Left lung (tissue), 10 donors: ENCODE results near the gene PAQR8. TPM values are rescaled to one million over a fixed set of nuclear protein-coding genes. Genes with fewer than 3 reads are reported as not detected.
A peak's percentile ranks its signal among the peaks of the same experiment; 100 is the strongest.

ENCODE experiments used
- ATAC-seq: fragments of 200-7000 bp; cut with Tn5 transposase; one replicate; pipeline ENCODE4 v1.9.1; 2020; ENCODE audit warnings: moderate library complexity
- DNase-seq, 4 donors: peaks; one replicate each; pipeline ENCODE4 v3.0.0-alpha.2; 2013 to 2020
- H3K27ac ChIP-seq, 2 donors: fragments of 200-600 bp; sonication (generic) in 1 of 2; one replicate each; pipeline versions ENCODE4 v1.5.0 to v1.8.0; 2020 to 2021
- H3K27me3 ChIP-seq, 2 donors: fragments of 200-600 bp; sonication (generic) in 1 of 2; one replicate each; pipeline versions ENCODE4 v1.5.0 to v1.8.0; 2020 to 2021
- H3K36me3 ChIP-seq, 2 donors: fragments of 200-600 bp; sonication (generic) in 1 of 2; one replicate each; pipeline versions ENCODE4 v1.5.0 to v1.8.0; 2020 to 2021
- H3K4me1 ChIP-seq, 2 donors: fragments of 200-600 bp; one replicate each; pipeline ENCODE4 v1.8.0; 2021
- H3K4me3 ChIP-seq, 2 donors: fragments of 200-600 bp; sonication (generic) in 1 of 2; one replicate each; pipeline versions ENCODE4 v1.5.0 to v1.8.0; 2020 to 2021; ENCODE audit warnings: mild to moderate bottlenecking in 1 of 2
- H3K9me3 ChIP-seq, 2 donors: fragments of 200-600 bp; sonication (generic) in 1 of 2; one replicate each; pipeline versions ENCODE4 v1.5.0 to v1.8.0; 2020 to 2021
- intact Hi-C, 2 donors: fragments of 100-400 bp; cut with DNase I; formaldehyde crosslinking; loops; one replicate each; pipeline versions ENCODE4 v1.11.2 to v1.14.2; 2022
- polyA plus RNA-seq, 6 donors: library from polyadenylated mRNA; unstranded; fragments of 120-200 nt; gene quantifications; one replicate each; pipeline ENCODE4 v1.2.1, GENCODE V29; 2013; ENCODE audit not compliant: insufficient read length in 6 of 6
- total RNA-seq, 2 donors: library from RNA; stranded (reverse); fragmentation: NEBNext Ultra II Directional; extraction: Animal tissue kit (Norgen Biotek cat#: 25700); gene quantifications; one replicate each; pipeline ENCODE4 v1.2.1, GENCODE V29; 2021
- TF ChIP-seq, protein P1 (sequence below), 2 donors: fragments of 200-600 bp; sonication (generic) in 1 of 2; IDR thresholded peaks; one replicate each; pipeline versions ENCODE4 v1.5.0 to v1.8.0; 2021; ENCODE audit warnings: antibody characterized with exemption in 2 of 2
- donor health status: DM: no; HTN: yes; CAD: no.
- donor health status: DM: no; HTN: no; CAD: no.

The PAQR8 gene
- total and polyA plus RNA-seq, 8 donors = 9.3 to 22.9 (median 16.6) TPM

DNA sequence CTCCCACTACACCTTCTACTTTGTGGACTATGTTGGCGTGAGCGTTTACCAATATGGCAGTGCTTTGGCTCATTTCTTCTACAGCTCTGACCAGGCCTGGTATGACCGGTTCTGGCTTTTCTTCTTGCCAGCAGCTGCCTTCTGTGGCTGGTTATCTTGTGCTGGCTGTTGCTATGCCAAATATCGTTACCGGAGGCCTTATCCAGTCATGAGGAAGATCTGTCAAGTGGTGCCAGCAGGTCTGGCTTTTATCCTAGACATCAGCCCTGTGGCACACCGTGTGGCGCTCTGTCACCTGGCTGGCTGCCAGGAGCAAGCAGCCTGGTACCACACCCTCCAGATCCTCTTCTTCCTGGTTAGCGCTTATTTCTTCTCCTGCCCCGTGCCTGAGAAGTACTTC lies 41.7 kb downstream of the PAQR8 start:
- ATAC-seq = no peak
- intact Hi-C loops = no loop called here
- TF ChIP-seq, protein P1, sequence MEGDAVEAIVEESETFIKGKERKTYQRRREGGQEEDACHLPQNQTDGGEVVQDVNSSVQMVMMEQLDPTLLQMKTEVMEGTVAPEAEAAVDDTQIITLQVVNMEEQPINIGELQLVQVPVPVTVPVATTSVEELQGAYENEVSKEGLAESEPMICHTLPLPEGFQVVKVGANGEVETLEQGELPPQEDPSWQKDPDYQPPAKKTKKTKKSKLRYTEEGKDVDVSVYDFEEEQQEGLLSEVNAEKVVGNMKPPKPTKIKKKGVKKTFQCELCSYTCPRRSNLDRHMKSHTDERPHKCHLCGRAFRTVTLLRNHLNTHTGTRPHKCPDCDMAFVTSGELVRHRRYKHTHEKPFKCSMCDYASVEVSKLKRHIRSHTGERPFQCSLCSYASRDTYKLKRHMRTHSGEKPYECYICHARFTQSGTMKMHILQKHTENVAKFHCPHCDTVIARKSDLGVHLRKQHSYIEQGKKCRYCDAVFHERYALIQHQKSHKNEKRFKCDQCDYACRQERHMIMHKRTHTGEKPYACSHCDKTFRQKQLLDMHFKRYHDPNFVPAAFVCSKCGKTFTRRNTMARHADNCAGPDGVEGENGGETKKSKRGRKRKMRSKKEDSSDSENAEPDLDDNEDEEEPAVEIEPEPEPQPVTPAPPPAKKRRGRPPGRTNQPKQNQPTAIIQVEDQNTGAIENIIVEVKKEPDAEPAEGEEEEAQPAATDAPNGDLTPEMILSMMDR (IDR thresholded peaks at IDR 0.05) = no peak

DNA sequence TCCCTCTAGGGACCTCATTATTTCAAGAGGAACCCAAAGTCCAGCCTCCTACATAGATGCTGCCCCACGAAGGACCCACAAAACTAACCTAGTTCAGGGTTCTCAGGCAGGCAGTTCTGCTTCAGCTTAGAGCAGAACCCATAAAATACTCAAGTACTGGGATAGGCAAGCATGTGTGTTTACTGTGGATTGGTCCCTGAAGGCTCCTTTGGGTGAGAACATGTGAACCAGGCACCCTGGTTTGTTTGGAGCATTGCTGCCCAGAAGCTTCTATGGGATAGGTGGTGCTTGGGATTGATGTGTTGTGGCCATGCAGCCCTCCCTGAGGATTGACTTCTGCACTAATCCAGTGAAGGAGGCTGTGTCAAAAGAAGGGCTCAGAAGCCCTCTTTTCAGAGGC lies 43.3 kb downstream of the PAQR8 start:
- peaks cover 0 to 15% of the 10 kb centered on the region in 2 donors for H3K36me3 ChIP-seq
- TF ChIP-seq, protein P1 (IDR thresholded peaks at IDR 0.05) = no peak
- no peaks in the 10 kb centered on the region for H3K9me3 ChIP-seq
- H3K27me3 ChIP-seq = no peaks in the 10 kb centered on the region
- intact Hi-C loops = no loop called here
- no peak overlapping the region for H3K27ac ChIP-seq
- no peaks in the 10 kb centered on the region for H3K4me1 ChIP-seq
- DNase-seq (no peak), ATAC-seq (no peak)
- no peak overlapping the region for H3K4me3 ChIP-seq

More for the DNA sequence above, 41.7 kb downstream of the PAQR8 start:
- no peak for DNase-seq
- Histone ChIP-seq H3K27me3 (no peaks in the 10 kb centered on the region), H3K4me1 (peaks cover 0 to 5% of the 10 kb centered on the region in 2 donors), H3K9me3 (no peaks in the 10 kb centered on the region), H3K27ac (no peak overlapping the region), H3K4me3 (no peak overlapping the region), H3K36me3 (peaks cover 0 to 15% of the 10 kb centered on the region in 2 donors)

DNA sequence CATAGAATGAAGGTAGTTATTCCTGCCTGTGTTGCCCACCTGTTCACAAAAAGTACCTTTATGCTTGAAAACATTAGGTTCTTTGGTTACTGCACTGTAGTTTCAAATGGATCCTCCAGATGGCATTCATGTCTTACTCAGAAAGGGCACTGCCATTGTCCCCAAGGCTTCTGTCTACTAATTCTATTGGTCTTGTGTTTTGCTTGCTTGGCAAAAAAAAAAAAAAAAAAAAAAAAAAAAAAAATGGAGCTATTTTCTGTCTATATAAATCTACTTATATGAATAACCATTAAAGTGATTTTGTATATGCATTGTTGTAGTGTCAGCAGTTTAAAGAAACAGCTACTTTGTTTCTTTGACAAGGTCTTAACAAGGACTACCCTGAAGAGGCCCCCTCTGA lies 45.5 kb downstream of the PAQR8 start:
- peak in 1 of 4 donors; percentile 37 for DNase-seq
- Histone ChIP-seq H3K27me3 (no peaks in the 10 kb centered on the region), H3K9me3 (no peaks in the 10 kb centered on the region), H3K36me3 (peaks cover 0 to 15% of the 10 kb centered on the region in 2 donors), H3K27ac (no peak overlapping the region), H3K4me1 (no peaks in the 10 kb centered on the region), H3K4me3 (no peak overlapping the region)
- peak; percentile 81 for ATAC-seq
- intact Hi-C loops = no loop called here
- TF ChIP-seq, protein P1 (IDR thresholded peaks at IDR 0.05) = peak in 1 of 2 donors; percentile 23

DNA sequence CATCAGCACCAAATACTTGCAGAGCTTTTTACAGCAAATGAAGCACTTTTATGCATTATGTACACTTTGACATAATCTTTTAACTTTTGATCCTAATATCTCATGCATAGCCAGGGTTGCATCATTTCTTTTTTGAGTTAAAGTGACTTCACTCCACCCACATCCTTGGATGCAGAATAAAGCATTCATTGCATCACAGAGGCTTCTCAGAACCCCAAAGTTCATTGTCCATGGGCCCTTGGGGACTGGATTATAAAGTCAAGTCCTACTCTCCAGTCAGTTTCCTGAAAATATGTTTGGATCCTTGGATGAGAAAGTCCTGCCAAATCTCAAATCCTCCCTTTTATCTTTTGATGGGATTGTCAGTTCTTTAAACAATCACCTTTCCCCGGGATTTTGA lies 47.5 kb downstream of the PAQR8 start:
- Histone ChIP-seq H3K27me3 (no peaks in the 10 kb centered on the region), H3K4me1 (no peaks in the 10 kb centered on the region), H3K4me3 (no peak overlapping the region), H3K36me3 (no peaks in the 10 kb centered on the region), H3K9me3 (no peaks in the 10 kb centered on the region), H3K27ac (no peak overlapping the region)
- intact Hi-C loops = no loop called here
- no peak for ATAC-seq
- DNase-seq = no peak
- TF ChIP-seq, protein P1 (IDR thresholded peaks at IDR 0.05) = no peak

DNA sequence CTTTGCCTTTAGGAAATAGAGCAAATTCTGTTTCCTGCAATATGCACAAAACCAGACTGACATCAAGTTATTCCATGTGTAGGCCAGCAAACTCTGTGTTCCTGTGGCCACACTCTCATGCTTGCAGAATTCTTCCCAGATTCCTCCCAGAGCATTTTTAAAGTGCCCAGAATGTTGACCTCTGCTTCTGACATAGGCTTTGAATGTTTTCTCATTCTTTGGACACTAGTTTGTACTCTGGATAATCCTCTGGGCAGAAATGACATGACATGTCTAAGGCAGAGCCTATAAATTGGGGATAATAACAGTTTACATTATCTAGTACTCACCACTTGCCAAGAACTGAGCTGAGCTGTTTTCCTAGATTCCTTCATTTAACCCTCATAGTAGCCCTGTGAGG lies 49.0 kb downstream of the PAQR8 start:
- intact Hi-C loops = no loop called here
- no peak overlapping the region for H3K4me3 ChIP-seq
- TF ChIP-seq, protein P1 (IDR thresholded peaks at IDR 0.05) = no peak
- H3K27me3 ChIP-seq = no peaks in the 10 kb centered on the region
- no peak for ATAC-seq
- DNase-seq = no peak
- H3K27ac ChIP-seq = no peak overlapping the region
- peaks cover 0 to 2% of the 10 kb centered on the region in 2 donors for H3K4me1 ChIP-seq
- no peaks in the 10 kb centered on the region for H3K9me3 ChIP-seq
- no peaks in the 10 kb centered on the region for H3K36me3 ChIP-seq
